Liver (tissue), 3 donors: ENCODE data around the gene PELI2.

Experiments
- TAF1 ChIP-seq: conservative IDR thresholded peaks from 2 replicates; pipeline ENCODE4 v1.6.1; 2016; ENCODE audit warnings: antibody characterized with exemption, mild to moderate bottlenecking
- TF ChIP-seq, protein P1 (sequence below): IDR thresholded peaks from 2 replicates; pipeline ENCODE4 v1.6.1; 2016; ENCODE audit warnings: antibody characterized with exemption, mild to moderate bottlenecking
- TF ChIP-seq, protein P2 (sequence below): IDR thresholded peaks from 2 replicates; pipeline ENCODE4 v1.6.1; 2016; ENCODE audit warnings: antibody characterized with exemption
- TF ChIP-seq, protein P3 (sequence below): fragments of 150-350 bp; IDR thresholded peaks from 2 replicates; pipeline ENCODE4 v1.5.1; 2017; ENCODE audit warnings: improper control_type of control experiment, low read depth, low read length; ENCODE audit not compliant: missing input control
- donor health status: healthy.
- donor health status: healthy.

DNA sequence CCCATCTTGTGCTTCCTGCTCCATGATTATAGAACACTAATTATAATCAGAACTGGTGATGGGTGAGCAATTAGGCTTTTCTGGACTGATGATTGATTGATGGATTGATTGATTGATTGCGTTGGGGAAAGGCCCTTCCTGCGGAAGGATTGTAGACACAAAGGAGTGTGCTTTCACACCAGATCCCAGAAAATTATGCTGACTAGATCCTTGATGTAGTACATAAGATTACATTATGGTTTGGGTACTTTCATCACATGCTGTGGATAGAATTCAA, 8.4 kb downstream of the PELI2 start:
- TF ChIP-seq, protein P1, sequence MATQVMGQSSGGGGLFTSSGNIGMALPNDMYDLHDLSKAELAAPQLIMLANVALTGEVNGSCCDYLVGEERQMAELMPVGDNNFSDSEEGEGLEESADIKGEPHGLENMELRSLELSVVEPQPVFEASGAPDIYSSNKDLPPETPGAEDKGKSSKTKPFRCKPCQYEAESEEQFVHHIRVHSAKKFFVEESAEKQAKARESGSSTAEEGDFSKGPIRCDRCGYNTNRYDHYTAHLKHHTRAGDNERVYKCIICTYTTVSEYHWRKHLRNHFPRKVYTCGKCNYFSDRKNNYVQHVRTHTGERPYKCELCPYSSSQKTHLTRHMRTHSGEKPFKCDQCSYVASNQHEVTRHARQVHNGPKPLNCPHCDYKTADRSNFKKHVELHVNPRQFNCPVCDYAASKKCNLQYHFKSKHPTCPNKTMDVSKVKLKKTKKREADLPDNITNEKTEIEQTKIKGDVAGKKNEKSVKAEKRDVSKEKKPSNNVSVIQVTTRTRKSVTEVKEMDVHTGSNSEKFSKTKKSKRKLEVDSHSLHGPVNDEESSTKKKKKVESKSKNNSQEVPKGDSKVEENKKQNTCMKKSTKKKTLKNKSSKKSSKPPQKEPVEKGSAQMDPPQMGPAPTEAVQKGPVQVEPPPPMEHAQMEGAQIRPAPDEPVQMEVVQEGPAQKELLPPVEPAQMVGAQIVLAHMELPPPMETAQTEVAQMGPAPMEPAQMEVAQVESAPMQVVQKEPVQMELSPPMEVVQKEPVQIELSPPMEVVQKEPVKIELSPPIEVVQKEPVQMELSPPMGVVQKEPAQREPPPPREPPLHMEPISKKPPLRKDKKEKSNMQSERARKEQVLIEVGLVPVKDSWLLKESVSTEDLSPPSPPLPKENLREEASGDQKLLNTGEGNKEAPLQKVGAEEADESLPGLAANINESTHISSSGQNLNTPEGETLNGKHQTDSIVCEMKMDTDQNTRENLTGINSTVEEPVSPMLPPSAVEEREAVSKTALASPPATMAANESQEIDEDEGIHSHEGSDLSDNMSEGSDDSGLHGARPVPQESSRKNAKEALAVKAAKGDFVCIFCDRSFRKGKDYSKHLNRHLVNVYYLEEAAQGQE, result no peak
- TF ChIP-seq TAF1, result no peak
- TF ChIP-seq, protein P2, sequence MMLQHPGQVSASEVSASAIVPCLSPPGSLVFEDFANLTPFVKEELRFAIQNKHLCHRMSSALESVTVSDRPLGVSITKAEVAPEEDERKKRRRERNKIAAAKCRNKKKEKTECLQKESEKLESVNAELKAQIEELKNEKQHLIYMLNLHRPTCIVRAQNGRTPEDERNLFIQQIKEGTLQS, result no peak
- TF ChIP-seq, protein P3, sequence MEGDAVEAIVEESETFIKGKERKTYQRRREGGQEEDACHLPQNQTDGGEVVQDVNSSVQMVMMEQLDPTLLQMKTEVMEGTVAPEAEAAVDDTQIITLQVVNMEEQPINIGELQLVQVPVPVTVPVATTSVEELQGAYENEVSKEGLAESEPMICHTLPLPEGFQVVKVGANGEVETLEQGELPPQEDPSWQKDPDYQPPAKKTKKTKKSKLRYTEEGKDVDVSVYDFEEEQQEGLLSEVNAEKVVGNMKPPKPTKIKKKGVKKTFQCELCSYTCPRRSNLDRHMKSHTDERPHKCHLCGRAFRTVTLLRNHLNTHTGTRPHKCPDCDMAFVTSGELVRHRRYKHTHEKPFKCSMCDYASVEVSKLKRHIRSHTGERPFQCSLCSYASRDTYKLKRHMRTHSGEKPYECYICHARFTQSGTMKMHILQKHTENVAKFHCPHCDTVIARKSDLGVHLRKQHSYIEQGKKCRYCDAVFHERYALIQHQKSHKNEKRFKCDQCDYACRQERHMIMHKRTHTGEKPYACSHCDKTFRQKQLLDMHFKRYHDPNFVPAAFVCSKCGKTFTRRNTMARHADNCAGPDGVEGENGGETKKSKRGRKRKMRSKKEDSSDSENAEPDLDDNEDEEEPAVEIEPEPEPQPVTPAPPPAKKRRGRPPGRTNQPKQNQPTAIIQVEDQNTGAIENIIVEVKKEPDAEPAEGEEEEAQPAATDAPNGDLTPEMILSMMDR, result no peak
